Globus pallidus (tissue), 1 donor: ENCODE results near the gene GALNT12.

Source experiments
- DNase-seq: peaks from one replicate; pipeline ENCODE4 v3.0.0-alpha.2; 2015; ENCODE audit warnings: low spot score

The GALNT12 gene

GRCh38 chr9:98880311-98881015 is 73.0 kb downstream of the GALNT12 start:
- DNase-seq, result no peak

- DNase-seq, result no peak
These were observed 73.9 kb downstream of the GALNT12 start for GRCh38 chr9:98881356-98881755.

- DNase-seq, result no peak
These were observed 74.5 kb downstream of the GALNT12 start for GRCh38 chr9:98881836-98882568.

- no peak for DNase-seq
These were observed 75.1 kb downstream of the GALNT12 start for GRCh38 chr9:98882569-98882923.

- no peak for DNase-seq
These were observed 75.8 kb downstream of the GALNT12 start for GRCh38 chr9:98883276-98883675.

- DNase-seq, result no peak
These were observed 77.4 kb downstream of the GALNT12 start for GRCh38 chr9:98884849-98885248.

GRCh38 chr9:98885575-98886295 is 78.3 kb downstream of the GALNT12 start:
- no peak for DNase-seq

- DNase-seq, result no peak
These were observed 79.3 kb downstream of the GALNT12 start for GRCh38 chr9:98886691-98887229.

GRCh38 chr9:98887918-98888510 is 80.5 kb downstream of the GALNT12 start:
- DNase-seq, result no peak

GRCh38 chr9:98888801-98889421 is 81.4 kb downstream of the GALNT12 start:
- DNase-seq, result no peak

- no peak for DNase-seq
These were observed 82.8 kb downstream of the GALNT12 start for GRCh38 chr9:98890256-98890655.

GRCh38 chr9:98892288-98892687 is 84.8 kb downstream of the GALNT12 start:
- DNase-seq, result no peak

GRCh38 chr9:98892690-98893089 is 85.2 kb downstream of the GALNT12 start:
- no peak for DNase-seq

GRCh38 chr9:98894171-98894570 is 86.7 kb downstream of the GALNT12 start:
- no peak for DNase-seq

- DNase-seq, result no peak
These were observed 87.3 kb downstream of the GALNT12 start for GRCh38 chr9:98894761-98895160.

- no peak for DNase-seq
These were observed 89.2 kb downstream of the GALNT12 start for GRCh38 chr9:98896632-98897031.

- no peak for DNase-seq
These were observed 90.3 kb downstream of the GALNT12 start for GRCh38 chr9:98897745-98898144.

GRCh38 chr9:98899408-98900056 is 92.1 kb downstream of the GALNT12 start:
- DNase-seq, result no peak
